ENCODE measurements around the gene EPAS1.

- TF ChIP-seq CTCF (IDR thresholded peaks at IDR 0.05) (no peak), POLR2A (IDR thresholded peaks at IDR 0.05) (no peak), POLR2AphosphoS5 (IDR thresholded peaks at IDR 0.05) (no peak)
Measured at GRCh38 chr2:46356991-46357390, 59.8 kb downstream of the EPAS1 start.

Data from breast epithelium (tissue), 3 donors.